Stimulated activated CD8-positive, alpha-beta memory T cell treated with anti-CD3 and anti-CD28 coated beads, Interleukin-15, amount 100 ng/mL, for 48 hours (primary cell): ENCODE results near the gene PRSS8.
A peak's percentile ranks its signal among the peaks of the same experiment; 100 is the strongest.

Experiments
- DNase-seq, 2 donors: peaks; one replicate each; pipeline ENCODE4 v3.0.0-alpha.2; 2020; ENCODE audit warnings: low read depth in 2 of 2

Gene PRSS8

GRCh38 chr16:31128711-31129567 is 6.6 kb downstream of the PRSS8 start:
- DNase-seq: no peak

GRCh38 chr16:31127182-31127581 is 8.3 kb downstream of the PRSS8 start:
- DNase-seq: no peak

GRCh38 chr16:31125844-31126243 is 9.7 kb downstream of the PRSS8 start:
- DNase-seq: no peak

GRCh38 chr16:31120129-31120528 is 15.4 kb downstream of the PRSS8 start:
- DNase-seq: no peak

GRCh38 chr16:31118223-31119155 is 17.0 kb downstream of the PRSS8 start:
- DNase-seq: no peak

- peak; percentile 96 to 97 for DNase-seq
Observed at GRCh38 chr16:31117384-31118222, 17.9 kb downstream of the PRSS8 start, which contains the start of gene KAT8. KAT8 (plus strand) TSS chr16:31117664; CDS start chr16:31117682, 18 bp downstream.

- DNase-seq: no peak
Observed at GRCh38 chr16:31114468-31114867, 21.1 kb downstream of the PRSS8 start.

GRCh38 chr16:31113121-31114120 is 22.1 kb downstream of the PRSS8 start:
- no peak for DNase-seq

- DNase-seq: no peak
Observed at GRCh38 chr16:31112711-31113110, 22.8 kb downstream of the PRSS8 start.

- DNase-seq: no peak
Observed at GRCh38 chr16:31111881-31112466, 23.6 kb downstream of the PRSS8 start.

- no peak for DNase-seq
Observed at GRCh38 chr16:31110106-31111034, 25.2 kb downstream of the PRSS8 start.

- no peak for DNase-seq
Observed at GRCh38 chr16:31109622-31110021, 25.9 kb downstream of the PRSS8 start.

- no peak for DNase-seq
Observed at GRCh38 chr16:31108794-31109558, 26.6 kb downstream of the PRSS8 start.

- peak; percentile 76 to 77 for DNase-seq
Observed at GRCh38 chr16:31108035-31108793, 27.3 kb downstream of the PRSS8 start, which contains the start of gene BCKDK. BCKDK (plus strand) TSS chr16:31108386; CDS start chr16:31109224, 838 bp downstream.

- peak; percentile 25 to 40 for DNase-seq
Observed at GRCh38 chr16:31107465-31107867, 28.1 kb downstream of the PRSS8 start.

GRCh38 chr16:31106509-31107464 is 28.7 kb downstream of the PRSS8 start:
- no peak for DNase-seq
